NCI-H1105 (cell line): ENCODE results near the gene FIGLA.
A peak's percentile ranks its signal among the peaks of the same experiment; 100 is the strongest.

ENCODE experiments used
- DNase-seq: peaks from one replicate; lab custom pipeline; 2025; lab: John Stamatoyannopoulos, UW

The FIGLA gene

DNA sequence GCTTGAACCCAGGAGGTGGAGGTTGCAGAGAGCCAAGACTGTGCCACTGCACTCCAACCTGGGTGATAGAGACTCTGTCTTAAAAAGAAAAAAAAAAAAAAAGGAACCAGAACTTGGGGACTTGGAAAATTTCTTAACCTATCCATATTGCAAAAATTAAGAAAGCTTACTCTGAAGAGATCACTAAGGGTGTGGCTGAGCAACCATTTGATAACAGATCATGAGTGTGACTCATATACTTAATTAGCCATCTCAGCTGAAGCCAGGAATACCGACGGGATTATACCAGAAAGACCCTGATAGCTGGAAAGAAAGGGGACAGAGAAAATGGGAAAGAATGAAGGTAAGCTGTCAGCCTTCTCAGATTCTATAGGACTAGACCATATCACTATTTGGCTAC lies 15.3 kb downstream of the FIGLA start:
- DNase-seq: no peak

DNA sequence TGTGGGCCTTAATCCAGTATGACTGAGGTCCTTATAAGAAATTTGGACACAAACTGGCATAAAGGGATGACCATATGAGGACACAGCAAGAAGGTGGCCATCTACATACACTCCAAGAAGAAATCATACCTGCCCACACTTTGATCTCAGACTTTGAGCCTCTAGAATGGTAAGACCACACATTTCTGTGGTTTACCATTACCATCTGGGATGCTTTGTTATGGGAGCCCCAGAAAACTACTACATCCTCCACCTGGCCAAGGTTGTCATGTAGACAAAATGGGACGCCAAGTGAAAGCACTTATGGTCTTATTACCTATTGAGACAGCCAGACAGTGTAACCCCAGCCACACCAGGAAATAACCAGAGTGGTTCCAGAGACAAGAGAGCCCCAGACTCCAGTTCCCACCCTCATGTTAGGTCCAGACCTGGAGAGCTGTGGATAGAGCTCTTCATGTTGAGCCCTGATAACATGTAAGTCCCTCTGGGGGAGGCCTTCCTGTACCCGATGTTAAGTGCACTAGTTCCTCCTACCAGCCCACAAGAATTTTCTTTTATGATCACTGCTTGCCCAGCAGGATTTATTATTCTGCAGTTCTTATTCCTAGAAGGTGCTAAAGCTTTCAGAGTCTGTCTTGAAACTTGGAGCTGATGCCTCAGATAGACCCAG lies 17.8 kb downstream of the FIGLA start:
- DNase-seq: no peak

DNA sequence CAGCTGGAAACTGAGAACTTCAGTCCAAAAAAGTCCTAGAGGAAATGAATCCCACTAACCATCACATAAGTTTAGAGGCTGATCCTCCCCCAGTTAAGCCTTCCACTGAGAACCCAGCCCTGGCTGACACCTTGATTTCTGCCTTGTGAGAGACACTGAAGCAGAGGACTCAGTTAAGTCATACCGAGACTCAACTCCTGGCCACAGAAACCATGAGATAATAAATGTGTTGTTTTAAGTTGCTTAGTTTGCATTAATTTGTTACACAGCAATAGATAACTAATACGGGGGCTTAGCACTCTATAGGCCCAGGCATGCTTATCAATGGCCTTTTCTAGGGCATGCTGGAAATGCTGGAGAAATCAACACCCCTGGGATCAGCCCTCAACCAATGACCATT lies 19.0 kb downstream of the FIGLA start:
- no peak for DNase-seq

DNA sequence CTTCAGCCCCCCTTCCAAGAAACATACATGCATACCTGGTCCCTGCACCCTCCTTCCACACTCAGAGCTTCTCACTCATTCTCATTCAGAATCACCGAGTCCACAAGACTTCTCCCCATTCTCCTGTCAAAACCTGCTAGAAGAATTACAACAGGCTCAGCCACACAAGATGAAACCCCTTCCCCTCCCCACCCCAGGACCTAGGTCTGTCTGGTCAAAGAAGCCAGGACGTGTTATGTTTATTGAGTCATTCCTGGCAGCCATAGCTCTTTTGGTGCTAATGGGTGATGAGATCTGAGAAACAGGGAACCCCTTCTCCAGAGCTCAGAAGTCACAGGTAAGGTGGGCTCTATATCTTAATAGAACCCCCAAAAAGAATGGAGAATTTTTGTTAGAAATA lies 21.0 kb downstream of the FIGLA start:
- DNase-seq: no peak

DNA sequence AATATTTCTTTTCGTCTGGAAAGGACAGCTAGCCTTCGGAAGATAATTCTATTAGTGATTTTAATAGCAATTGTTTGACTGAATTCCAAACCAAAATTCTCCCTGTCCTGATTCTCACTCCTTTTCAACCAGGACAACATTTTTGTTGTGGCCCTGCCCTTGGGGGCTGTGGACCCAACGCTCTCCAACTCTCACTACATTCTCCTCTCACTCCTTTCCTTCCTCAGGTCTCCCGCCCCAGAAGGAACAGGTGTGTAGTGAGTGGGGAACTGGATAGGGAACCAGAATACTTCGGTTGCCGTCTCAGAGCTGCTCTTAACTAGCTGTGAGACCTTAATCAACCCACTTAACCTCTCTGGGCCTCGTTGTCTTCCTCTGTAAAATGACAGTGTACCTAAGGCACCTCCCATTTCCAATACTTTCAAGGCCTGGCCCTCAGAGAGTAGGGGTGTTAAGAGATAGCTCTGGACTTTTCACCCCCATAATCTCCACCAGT lies 21.8 kb downstream of the FIGLA start:
- no peak for DNase-seq

DNA sequence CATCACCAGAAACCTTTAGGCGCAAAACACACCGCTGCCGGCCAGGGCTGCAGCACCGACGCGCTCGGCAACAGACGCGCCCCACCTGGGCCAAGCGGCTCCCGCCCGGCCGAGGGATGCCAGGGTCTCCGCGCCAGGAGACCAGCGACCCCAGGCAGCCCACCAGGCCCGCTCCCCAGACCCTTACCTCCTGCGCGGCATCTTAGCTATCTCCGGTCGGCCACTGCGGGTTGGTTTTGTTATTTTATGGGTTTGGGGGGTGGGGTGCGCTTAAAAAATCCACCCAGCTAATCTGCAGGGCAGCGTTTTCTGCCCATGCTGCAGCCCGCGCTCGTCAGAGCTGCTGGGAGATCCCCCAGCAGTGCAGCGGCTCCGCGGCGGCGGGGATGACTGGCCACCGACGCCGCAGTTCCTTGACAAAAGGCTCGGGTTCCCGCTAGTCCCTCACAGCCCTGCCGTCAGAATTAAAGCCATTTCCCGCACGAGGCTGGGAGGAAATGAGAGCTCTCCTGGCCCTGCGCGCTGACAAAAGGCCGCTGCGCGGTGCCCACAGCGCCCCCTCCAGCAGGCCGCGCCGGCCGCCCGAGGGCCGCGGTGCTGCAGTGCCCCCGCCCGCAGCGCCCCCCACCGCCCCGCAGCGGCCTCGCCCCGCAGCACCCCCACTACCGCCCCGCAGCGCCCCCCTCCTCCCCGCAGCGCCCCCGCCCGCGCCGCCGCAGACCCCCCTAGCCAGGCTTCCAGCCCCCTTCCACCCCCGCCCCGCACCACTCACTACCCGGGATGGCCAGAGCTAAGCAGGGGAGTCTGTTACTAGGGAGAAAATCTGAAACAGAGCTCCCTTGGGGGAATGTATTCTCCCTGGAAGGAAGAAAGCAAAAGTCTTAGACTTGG lies 22.5 kb downstream of the FIGLA start, which contains the start of gene ADD2:
ADD2 (minus strand) TSS at position 502 of the 891 bp plus-strand sequence. CDS start 61,792 bp downstream, outside the sequence.
- peak; percentile 38 for DNase-seq

DNA sequence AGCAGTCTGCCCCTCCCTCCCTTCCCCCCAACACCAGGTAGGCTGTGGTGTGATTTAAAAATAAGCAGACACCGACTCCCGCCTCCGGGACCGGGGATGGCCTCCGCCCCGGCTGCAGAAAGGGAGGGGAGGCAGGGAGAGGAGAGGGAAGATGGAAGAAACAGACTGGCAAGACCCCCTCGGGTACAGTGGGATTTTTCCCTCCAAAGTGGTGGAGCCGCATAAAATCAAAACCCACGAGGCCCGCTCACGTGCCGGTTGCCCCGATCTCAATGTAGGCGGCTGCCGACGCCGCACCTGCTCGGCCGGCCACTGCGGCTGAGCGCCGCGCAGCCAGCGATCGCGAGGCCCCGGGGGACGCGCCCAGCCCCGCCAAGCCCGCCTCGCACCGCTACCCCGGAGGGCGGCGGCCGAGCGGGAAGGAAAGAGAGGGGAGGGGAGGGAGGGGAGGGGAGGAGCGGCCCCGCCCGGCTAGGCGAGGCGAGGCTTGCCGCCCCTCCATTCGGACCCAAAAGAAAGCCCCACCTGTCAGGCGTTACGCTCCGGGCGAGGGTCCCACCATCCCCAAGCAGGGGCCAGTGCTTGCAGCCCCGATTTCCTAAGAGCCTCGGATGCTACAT lies 23.3 kb downstream of the FIGLA start:
- DNase-seq: peak; percentile 70

DNA sequence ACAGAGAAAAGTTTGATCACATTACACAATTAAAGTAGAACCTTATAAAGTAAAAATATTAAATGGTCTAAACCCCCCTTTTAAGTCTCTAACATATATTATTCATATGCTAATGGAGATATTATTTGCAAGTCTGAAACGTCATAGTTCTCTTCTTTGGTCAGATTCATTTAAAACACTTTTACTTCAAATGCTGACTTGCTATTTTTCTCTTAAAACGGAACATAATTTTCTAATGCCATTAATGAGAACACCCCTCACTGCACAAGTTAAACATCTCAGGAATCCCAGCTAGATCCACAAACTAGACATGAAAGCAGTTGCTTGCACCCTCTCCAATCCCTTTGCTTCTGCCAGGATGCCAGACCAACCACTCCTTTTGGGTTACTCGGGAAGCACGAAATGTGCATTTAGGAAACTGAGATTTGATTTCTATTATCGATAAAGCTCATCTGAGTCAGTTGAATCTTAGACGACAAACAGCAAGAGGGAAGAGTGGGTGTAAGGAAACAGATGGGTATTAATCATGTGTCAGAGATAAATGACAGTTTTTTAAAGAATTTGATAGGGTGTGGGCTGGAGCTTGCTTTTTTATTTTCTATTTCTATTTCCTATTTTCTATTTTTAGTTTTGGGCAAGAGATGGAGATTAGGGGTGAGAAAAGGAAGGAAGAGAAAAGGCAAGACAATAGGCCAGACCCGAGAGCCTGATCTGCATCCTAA lies 23.9 kb downstream of the FIGLA start:
- no peak for DNase-seq

DNA sequence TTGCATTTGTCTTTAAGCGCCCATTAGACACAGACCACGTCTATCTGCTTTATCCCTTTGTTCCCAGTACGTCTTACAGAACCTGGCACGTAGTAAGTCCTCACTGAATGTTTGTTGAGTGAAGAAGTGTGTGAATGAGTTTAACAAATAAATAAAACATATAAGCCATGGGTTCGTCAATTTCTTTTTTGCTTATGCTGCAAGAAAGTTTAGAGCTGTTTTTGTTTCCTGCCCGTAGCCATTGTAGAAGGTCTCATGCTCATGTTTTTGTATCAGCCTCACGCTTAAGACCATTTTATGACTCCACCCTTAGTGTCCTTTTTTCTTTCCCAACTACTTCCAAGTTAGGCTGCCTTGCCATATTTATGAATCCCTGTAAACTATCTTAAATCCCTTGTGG lies 24.9 kb downstream of the FIGLA start:
- no peak for DNase-seq

DNA sequence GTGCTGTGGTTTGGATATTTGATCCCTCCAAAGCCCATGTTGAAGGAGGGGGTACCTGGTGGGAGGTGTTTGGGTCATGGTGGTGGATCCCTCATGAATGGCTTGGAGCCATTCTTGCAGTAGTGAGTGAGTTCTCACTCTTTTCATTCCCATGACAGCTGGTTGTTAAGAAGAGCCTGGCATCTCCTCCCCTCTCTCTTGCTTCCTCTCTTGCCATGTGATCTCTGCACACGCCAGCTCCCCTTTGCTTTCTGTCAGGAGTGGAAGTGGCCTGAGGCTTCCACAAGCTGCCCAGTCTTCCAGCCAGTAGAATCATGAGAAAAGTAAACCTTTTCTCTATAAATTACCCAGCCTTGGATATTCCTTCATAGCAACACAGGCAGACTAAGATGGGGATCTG lies 31.0 kb downstream of the FIGLA start:
- DNase-seq: no peak

DNA sequence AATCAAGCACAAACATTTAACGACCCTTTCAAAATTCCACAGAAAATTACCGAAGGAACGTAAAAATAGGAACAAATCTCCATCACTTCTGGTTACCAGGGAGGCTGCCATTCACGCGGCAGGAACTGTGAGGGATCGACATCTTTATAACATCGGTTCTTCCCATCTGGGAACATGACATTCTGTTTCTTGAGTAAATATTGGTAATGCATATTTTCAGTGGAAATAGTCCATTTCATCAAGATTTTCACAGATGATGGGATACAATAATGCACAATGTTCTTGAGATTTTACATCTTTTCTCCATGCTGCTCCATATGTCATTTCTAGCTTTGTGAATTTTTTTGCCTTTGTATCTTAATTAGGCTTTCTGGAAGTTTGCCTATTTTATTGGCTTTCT lies 32.5 kb downstream of the FIGLA start:
- DNase-seq: no peak

DNA sequence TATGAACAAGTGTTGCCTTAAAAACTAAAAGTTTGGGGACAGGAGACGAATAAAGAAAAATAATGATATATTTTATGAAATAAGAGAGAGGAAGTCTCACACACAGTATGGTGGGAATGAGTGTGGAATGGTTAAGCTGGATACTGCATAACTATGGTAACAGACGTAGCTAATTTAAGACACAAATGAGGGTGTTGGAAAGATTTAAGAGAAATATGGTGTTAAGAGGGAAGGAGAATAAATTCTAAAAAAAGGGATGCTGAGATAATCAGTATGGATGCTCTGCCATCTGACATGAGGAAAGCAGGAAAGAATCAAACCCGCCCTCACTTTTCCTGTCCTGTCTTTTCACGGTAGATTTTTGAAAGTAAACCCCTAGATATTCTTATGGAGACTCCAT lies 33.1 kb downstream of the FIGLA start:
- DNase-seq: no peak

DNA sequence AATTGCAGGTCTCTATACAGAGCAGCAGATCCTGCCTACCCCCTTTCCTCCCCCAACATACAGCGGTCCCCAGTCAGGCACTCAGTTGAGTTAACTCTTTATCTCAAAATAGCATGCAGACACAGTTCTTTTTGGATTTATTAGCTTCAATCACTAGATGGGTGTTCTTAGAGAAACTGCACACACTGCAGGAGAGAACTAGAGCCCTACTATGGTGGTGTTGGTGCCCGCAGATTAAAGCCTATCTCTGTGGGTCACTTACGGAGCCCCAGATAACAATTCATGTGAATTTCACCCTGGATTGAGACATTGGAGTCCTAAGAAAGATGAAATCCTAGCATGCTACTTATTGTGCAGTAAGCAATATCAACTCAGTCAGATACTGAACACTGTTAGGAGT lies 34.3 kb downstream of the FIGLA start:
- no peak for DNase-seq

DNA sequence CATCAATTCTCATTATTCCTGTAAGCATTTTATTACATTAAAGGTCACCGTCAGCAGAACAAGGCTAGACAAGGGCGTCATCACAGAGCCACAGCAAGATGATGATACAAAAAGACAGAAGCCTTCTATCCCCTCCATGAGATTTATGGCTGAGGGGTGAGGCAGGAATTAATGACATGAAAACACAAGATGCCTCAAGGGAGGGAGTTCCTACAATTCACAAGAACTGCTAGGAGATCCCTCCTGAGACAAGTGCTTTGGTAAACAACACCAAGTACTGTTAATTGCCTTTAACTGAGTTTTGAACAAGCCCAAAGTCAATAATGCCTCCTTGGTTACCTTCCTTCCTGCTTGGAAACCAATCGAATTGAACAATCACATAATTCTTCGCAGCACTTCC lies 36.5 kb downstream of the FIGLA start:
- DNase-seq: peak; percentile 5

DNA sequence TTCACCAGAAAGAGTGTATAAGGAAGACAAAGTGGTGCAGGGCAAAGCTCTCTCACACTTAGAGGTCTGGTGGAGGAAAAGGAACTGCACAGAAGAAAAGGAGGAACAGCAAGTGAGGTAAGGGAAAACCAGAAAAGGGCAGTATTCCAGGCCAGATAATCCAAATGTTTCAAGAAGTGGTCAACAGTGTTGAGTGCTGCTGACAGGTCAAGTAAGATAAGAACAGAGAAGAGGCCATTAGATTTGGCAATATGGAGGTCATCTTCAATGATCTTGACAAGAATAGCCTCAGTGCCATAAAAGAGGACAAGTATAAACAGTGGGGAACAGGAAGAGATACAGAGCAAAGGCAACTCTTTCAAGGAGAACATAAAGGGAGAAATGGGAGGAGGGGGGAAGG lies 37.4 kb downstream of the FIGLA start:
- no peak for DNase-seq

DNA sequence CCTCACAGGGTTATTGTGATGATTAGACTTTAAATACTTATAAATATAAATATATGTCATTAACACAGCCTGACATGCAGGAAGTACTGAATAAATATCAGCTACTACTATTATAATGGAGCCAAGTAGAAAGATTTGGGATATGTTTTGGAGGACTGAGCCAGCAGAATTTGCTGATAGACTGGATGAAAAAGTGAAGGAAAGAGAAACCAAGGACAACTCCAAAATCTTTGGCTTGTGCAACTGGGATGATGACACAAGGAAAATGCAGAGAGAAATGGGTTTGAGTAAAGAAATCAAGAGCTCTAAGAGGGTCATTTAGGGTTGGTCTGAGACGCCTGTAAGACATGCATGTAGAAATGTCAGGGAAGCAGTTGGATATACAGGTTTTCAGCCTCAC lies 38.0 kb downstream of the FIGLA start:
- DNase-seq: no peak

DNA sequence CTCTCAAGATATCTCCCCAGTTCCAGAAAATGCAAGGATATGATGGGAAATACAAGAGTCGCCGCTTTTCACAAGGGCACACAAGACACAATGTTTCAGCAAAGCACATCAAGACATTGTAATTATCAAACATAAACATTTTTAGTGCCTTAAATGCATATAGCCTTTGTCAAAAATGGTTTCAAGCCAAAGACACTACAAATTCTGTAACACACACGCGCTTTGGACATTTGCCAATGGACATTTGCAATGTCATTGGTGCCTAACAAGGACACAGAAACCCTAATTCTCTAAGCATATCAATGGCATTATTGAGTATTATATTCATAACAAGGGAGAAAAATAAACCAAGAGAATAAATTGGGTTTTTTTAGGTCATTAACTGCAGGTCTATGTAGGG lies 38.6 kb downstream of the FIGLA start:
- no peak for DNase-seq

DNA sequence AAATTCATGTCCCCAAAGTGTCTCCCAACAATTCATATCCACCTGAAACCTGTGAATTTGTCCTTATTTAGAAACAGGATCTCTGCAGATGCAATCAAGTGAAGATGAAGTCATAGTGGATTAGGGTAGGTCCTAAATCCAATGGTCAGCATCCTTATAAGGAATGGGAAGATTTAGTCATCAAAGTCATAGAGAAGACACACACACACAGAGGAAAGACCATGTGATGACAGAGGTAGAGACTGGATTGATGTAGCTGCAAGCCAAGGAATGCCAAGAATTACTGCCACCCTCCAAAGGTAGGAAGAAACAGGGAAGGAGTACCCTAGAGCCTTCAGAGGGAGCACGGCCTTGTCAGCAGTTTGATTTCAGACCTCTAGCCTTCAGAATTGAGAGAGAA lies 40.1 kb downstream of the FIGLA start:
- DNase-seq: no peak

DNA sequence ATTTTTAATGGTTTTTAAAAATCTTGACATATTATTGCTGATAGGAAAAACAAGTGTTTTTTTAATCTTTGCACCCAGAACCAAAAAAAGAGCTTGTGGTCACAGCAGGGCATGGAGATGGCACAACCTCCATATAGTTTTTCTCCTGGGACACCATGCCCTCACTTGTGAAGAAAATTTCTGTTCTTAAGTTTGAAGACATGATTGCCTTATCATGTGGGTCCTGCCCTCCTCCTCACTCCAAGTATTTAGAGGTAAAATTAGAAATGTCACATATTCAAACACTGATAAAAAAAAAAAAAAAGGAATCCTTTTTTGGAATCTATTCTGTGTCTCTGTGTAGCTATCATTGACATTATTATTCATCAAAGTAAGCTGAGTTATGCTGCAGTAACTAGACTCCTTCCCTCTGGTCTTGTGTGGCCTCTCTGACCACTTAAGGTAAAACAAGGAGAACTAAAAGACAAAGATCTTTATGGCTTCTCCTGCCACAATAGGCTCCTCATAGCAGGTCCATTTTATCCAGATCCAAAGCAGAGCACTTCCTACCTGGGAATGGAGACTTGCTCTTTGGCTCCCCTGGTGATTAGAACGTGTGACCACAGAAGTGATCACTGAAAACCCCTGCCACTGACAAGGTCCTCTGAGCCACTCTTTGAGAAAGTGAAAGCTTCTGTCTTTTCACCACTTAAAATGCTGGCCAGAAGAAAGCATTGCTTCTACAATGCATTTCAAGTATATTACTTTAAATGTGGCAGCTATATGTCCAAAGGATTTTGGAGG lies 42.2 kb downstream of the FIGLA start:
- DNase-seq: no peak

DNA sequence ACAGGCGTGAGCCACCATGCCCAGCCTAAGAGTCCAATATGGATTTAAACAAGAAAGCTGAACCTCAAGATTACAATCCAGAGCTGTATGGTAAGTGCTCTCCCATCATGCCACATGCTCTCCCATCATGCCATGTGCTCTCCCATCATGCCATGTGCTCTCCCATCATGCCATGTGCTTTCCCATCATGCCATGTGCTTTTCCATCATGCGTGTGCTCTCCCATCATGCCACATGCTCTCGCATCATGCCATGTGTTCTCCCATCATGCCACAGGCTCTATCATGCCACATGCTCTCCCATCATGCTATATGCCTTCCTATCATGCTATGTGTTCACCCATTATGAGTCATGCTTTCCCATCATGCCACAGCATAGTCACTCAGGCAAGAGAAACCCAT lies 43.2 kb downstream of the FIGLA start:
- DNase-seq: no peak
